HUES48 (cell line): ENCODE measurements around the gene HCRTR1.
A peak's percentile ranks its signal among the peaks of the same experiment; 100 is the strongest.

Source experiments
- H3K27ac ChIP-seq: one replicate; pipeline ENCODE4 v1.7.0; 2013; ENCODE audit warnings: low read depth, low read length, inconsistent platforms
- H3K27me3 ChIP-seq: 2 replicates; pipeline ENCODE4 v1.6.1; 2013; ENCODE audit warnings: mild to moderate bottlenecking, low read length; ENCODE audit not compliant: control insufficient read depth, insufficient read depth
- H3K36me3 ChIP-seq: 2 replicates; pipeline ENCODE4 v1.6.1; 2013; ENCODE audit warnings: low read length; ENCODE audit not compliant: control insufficient read depth, insufficient read depth
- H3K4me1 ChIP-seq: 2 replicates; pipeline ENCODE4 v1.6.1; 2013; ENCODE audit warnings: mild to moderate bottlenecking, low read length; ENCODE audit not compliant: control insufficient read depth, insufficient read depth
- H3K4me3 ChIP-seq: 2 replicates; pipeline ENCODE4 v1.5.1; 2013; ENCODE audit warnings: mild to moderate bottlenecking, low read depth, low read length
- H3K9ac ChIP-seq: 2 replicates; pipeline ENCODE4 v1.6.1; 2013; ENCODE audit warnings: mild to moderate bottlenecking, low read depth, low read length, moderate library complexity
- H3K9me3 ChIP-seq: 2 replicates; pipeline ENCODE4 v1.6.1; 2013; ENCODE audit warnings: low read length; ENCODE audit not compliant: control insufficient read depth, insufficient read depth

Gene HCRTR1

DNA sequence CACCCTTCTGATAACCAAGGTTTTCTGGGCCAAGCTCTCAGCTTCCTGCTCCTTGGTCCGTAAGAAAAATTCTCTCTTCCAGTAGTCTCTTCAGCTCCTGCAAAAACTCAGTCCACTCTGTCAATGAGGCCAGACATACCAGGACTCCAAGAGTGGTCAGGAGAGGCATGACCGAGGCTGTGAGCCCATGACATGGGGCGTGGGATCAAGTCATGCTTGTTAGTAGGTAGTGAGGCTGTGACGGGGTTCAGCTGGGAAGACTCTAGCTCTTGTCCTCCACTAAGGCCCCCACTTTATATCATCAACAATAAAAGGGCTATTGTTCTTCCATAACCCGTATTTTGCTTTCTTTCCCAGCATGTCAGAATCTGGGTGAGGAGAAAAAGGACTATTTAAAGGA lies 10.1 kb upstream of the HCRTR1 start:
- Histone ChIP-seq H3K27me3 (no peaks in the 10 kb centered on the region), H3K36me3 (no peaks in the 10 kb centered on the region), H3K4me3 (no peak overlapping the region), H3K9ac (no peak overlapping the region), H3K4me1 (no peaks in the 10 kb centered on the region), H3K27ac (no peak overlapping the region), H3K9me3 (no peaks in the 10 kb centered on the region)

DNA sequence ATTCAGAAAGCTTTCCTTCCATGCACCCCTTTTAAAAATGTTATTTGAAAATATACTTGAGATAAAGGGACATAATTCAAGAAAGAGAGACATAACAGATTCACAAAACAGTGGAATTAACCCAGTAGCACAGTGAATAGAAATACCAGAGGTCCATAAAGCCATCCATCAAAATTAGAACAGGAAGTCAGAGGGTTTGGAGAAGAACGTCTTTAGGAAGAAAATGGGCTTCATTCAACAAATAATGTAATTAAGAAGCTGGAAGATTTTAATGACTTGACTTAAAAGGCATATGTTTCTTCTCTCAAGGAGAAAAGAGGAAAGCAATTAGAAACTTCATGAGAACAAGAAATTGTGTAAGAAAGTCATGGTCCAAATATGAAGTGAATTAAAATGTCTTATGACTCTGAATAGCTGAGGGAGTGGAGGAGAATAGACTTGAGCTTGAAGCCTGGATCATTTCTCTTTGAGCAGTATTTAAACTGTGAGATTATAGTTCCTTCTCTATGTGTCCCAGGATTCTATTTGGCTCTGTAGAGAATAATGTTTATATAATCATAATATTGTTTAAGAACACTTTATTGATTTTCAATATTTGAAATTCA lies 7.9 kb upstream of the HCRTR1 start:
- peaks cover 4% of the 10 kb centered on the region; the same call in 1 of the 2 replicates for H3K4me1 ChIP-seq
- H3K9ac ChIP-seq = no peak overlapping the region
- H3K27ac ChIP-seq = no peak overlapping the region
- H3K27me3 ChIP-seq = no peaks in the 10 kb centered on the region
- H3K4me3 ChIP-seq = no peak overlapping the region
- H3K36me3 ChIP-seq = no peaks in the 10 kb centered on the region
- H3K9me3 ChIP-seq = no peaks in the 10 kb centered on the region

DNA sequence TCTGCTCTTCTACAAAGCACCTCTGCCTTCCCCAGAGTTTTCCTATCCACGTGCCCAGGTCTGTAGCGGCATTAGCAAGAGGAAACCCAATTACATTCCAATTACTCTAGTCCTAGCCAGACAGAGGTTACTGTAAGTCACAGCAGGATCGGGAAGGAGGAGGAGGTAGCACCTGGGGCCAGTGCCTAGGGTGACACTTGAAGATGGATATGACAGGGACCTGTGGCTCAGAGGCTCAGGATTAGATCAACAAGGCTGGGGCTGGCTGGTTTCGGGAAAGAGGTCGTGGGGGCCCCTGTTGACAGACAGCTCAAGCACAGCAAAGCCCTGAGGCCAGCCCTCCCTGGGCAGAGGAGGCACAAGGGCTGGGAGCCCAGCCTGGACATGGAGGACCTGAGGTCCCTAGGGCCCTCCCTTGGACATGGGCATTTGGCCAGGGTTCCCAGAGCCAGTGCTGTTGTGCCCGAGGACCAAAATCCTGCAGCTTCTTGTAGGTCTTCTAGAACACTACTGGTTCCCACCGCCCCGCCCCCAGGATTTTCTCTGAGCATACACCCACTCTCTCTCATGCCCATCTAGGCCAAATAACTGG lies 3.0 kb upstream of the HCRTR1 start:
- Histone ChIP-seq H3K27ac (no peak overlapping the region), H3K27me3 (peaks cover 31% of the 10 kb centered on the region), H3K9ac (no peak overlapping the region), H3K36me3 (no peaks in the 10 kb centered on the region), H3K4me3 (no peak overlapping the region), H3K4me1 (peaks cover 8% of the 10 kb centered on the region; the same call in 1 of the 2 replicates), H3K9me3 (no peaks in the 10 kb centered on the region)

DNA sequence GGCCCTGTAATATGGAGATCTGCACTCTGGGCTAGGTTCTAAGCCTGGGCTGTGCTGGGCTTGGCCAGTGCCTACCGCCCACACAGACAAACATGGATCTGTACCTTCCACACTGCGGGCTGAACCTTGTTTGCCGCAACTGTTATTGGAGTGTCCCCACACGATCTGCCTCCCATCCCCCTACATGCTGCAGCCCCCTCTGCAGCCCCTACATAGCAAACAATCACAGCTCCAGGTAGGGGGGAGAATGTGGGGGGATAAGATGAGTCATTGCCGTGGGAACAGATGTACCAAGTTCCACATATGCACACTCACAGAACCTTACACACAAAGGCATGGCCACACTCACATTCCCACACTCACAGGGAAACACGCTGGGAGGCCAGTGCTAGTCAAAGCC lies 2.1 kb upstream of the HCRTR1 start:
- Histone ChIP-seq H3K36me3 (no peaks in the 10 kb centered on the region), H3K4me3 (no peak overlapping the region), H3K4me1 (peaks cover 8% of the 10 kb centered on the region; the same call in 1 of the 2 replicates), H3K27me3 (peaks cover 31% of the 10 kb centered on the region), H3K9me3 (no peaks in the 10 kb centered on the region), H3K27ac (no peak overlapping the region), H3K9ac (no peak overlapping the region)

DNA sequence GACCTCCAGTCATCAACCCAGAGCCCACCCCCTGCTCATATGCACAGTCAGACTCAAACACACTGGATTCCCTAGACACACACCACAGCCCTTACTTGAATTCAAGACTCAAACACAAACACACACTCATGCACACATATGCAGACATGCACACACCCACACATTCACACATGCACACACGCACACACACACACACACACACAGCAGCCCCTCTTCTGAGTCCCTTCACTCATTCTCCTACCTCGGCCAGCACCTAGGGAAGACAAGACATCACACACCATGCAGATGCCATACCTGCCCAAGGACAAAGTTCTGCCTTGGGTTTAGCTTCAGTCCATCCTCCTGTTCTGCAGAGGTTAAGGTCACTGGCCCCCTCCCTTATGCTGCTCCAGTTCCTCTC lies 1.6 kb upstream of the HCRTR1 start:
- H3K36me3 ChIP-seq = no peaks in the 10 kb centered on the region
- H3K27ac ChIP-seq = no peak overlapping the region
- peaks cover 8% of the 10 kb centered on the region; the same call in 1 of the 2 replicates for H3K4me1 ChIP-seq
- H3K4me3 ChIP-seq = no peak overlapping the region
- no peak overlapping the region for H3K9ac ChIP-seq
- peaks cover 31% of the 10 kb centered on the region for H3K27me3 ChIP-seq
- no peaks in the 10 kb centered on the region for H3K9me3 ChIP-seq

DNA sequence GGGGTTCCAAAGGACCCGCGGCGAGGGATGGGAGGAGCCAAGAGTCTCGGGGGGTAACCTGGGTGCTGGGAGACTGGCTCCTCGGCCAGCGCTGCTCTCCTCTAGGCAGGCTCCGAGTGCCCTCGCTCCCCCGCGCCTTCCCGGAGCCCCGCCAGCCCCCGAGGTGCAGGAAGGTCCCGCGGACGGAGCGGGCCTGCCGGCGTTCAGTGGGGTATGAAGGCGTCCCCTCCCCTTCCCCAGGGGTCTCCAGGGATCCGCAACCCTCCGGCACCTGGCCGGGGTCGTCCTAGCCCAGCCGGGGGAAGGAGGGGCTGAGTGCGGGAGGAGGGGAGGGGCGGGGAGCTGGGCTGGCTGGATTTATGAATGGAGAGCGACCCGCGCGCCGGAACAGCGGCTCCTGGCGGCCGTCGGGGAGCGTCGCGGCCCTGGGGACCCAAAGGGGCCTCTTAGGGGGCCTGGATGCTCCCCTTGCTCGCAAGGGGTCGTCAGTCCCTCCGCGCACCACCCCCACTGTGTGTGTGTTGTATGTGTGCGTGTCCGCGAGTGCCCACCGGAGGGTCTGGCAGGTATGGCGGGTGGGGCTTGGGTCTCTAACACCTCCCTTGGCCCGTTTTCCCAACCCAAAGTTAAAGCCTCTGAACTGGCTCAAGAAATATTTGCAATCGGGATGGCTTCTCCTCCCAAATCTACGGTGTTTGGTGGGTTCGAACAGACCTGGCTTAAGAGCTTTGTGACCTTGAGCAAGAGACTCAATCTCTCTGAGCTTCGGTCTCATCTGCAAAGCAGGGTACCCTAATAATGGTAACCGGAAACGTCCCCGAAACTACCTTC lies 642 bp downstream of the HCRTR1 start:
- no peak overlapping the region for H3K27ac ChIP-seq
- peak overlapping the region; percentile 76 for H3K4me3 ChIP-seq
- H3K9ac ChIP-seq = no peak overlapping the region
- peaks cover 8% of the 10 kb centered on the region; the same call in 1 of the 2 replicates for H3K4me1 ChIP-seq
- H3K27me3 ChIP-seq = peaks cover 31% of the 10 kb centered on the region
- no peaks in the 10 kb centered on the region for H3K36me3 ChIP-seq
- H3K9me3 ChIP-seq = no peaks in the 10 kb centered on the region

DNA sequence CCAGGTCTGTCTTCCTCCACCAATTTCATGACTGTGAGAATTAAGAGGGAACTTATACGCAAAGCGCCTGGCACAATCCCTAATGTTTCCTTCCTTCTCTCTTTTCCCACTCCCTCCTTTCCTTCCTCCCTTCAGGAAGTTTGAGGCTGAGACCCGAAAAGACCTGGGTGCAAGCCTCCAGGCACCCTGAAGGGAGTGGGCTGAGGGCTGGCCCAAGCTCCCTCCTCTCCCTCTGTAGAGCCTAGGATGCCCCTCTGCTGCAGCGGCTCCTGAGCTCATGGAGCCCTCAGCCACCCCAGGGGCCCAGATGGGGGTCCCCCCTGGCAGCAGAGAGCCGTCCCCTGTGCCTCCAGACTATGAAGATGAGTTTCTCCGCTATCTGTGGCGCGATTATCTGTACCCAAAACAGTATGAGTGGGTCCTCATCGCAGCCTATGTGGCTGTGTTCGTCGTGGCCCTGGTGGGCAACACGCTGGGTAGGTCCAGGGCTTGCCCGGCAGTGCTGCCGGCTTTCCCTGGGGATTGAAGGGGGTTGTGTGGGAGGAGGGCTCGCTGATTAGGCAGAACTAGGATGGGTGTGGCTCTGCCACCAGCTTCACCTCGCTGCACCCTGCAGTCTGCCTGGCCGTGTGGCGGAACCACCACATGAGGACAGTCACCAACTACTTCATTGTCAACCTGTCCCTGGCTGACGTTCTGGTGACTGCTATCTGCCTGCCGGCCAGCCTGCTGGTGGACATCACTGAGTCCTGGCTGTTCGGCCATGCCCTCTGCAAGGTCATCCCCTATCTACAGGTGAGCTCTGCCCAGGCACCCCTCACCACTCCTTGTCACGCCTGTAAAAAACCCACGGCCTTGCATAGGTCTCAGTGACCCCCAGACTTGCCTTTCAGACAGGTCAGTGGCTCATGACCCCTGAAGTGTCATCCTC lies 1.7 kb downstream of the HCRTR1 start:
- Histone ChIP-seq H3K27me3 (peaks cover 31% of the 10 kb centered on the region), H3K36me3 (no peaks in the 10 kb centered on the region), H3K4me3 (no peak overlapping the region), H3K27ac (no peak overlapping the region), H3K9me3 (no peaks in the 10 kb centered on the region), H3K4me1 (peaks cover 7% of the 10 kb centered on the region; the same call in 1 of the 2 replicates), H3K9ac (no peak overlapping the region)

DNA sequence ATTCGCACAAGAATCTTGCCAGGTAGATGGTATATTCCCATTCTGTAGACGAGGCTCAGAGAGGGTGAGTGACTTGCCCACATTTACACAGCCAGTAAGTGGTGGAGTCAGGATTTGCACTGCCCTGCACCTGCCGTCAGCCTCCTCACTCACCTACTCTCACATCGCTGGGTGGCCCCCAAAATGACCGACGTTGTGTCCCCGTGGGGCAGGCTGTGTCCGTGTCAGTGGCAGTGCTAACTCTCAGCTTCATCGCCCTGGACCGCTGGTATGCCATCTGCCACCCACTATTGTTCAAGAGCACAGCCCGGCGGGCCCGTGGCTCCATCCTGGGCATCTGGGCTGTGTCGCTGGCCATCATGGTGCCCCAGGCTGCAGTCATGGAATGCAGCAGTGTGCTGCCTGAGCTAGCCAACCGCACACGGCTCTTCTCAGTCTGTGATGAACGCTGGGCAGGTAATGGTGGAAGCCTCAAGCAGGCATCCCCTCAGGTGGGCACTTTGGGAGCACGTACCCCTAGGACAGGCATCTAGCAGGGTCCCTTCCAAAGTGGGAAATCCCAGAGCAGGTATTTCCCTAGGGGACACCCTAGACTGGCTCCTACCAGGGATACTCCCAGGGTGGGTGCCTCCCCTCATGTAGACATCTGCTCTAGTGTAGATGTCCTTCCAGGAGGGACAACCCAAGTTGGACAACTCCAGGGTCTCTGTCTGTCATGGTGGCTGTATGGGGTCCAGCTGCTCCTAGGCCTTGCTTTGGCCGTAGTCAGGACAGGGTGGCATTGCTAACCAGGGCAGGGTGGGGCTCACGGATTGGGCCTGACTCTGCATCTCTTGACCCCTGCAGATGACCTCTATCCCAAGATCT lies 3.4 kb downstream of the HCRTR1 start:
- peaks cover 29% of the 10 kb centered on the region for H3K27me3 ChIP-seq
- H3K4me3 ChIP-seq = no peak overlapping the region
- no peak overlapping the region for H3K9ac ChIP-seq
- H3K4me1 ChIP-seq = 0 out of 2 replicates have a peak, but pooled peaks cover 4% of the 10 kb centered on the region
- H3K36me3 ChIP-seq = no peaks in the 10 kb centered on the region
- H3K27ac ChIP-seq = no peak overlapping the region
- no peaks in the 10 kb centered on the region for H3K9me3 ChIP-seq

DNA sequence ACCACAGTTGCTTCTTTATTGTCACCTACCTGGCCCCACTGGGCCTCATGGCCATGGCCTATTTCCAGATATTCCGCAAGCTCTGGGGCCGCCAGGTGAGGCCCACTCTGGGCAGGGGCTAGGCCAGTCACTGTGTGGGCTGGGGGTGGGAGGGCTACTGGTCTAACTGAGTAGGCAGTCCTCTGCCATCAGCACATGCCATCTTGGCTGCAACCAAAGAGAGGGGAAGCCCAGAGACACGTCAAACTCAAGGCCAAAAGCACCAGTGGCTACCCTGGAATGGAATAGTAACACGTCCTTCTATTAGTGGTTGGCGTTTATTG lies 4.0 kb downstream of the HCRTR1 start:
- Histone ChIP-seq H3K27ac (no peak overlapping the region), H3K9ac (no peak overlapping the region), H3K4me1 (peaks cover 6% of the 10 kb centered on the region; the same call in 1 of the 2 replicates), H3K4me3 (no peak overlapping the region), H3K9me3 (no peaks in the 10 kb centered on the region), H3K27me3 (peaks cover 23% of the 10 kb centered on the region), H3K36me3 (no peaks in the 10 kb centered on the region)
